B cell (primary cell): Measurements from ENCODE around the gene ZFR2. TPM values are rescaled to one million over a fixed set of nuclear protein-coding genes. Genes with fewer than 3 reads are reported as not detected.

ENCODE experiments used
- ATAC-seq: fragments of 200-7000 bp; cut with Tn5 transposase; one replicate; pipeline ENCODE4 v1.10.0; 2021; ENCODE audit warnings: low read depth, mild to moderate bottlenecking, moderate number of reproducible peaks, moderate library complexity
- CTCF ChIA-PET: fragments of 350-600 bp; sonication (Branson Sonifier 250); formaldehyde crosslinking; loops from one replicate; lab custom pipeline; 2021; ENCODE audit warnings: antibody characterized with exemption, inconsistent platforms; lab: Charles Lee
- POLR2A ChIA-PET: fragments of 350-600 bp; sonication (Branson Sonifier 250); formaldehyde crosslinking; loops from one replicate; lab custom pipeline; 2021; ENCODE audit warnings: antibody characterized with exemption; lab: Charles Lee
- DNase-seq: peaks from one replicate; pipeline ENCODE4 v3.0.0; 2013
- H2AFZ ChIP-seq: 2 replicates; pipeline ENCODE4 v1.6.1; 2012; ENCODE audit warnings: mild to moderate bottlenecking, low read depth, low read length; ENCODE audit not compliant: insufficient read depth, poor library complexity, severe bottlenecking
- H3K27ac ChIP-seq, 2 donors: 1 replicate in 1 of 2; 2 replicates in 1 of 2; pipeline ENCODE4 v1.5.1; 2012 to 2013; ENCODE audit warnings: low read length in 2 of 2, mild to moderate bottlenecking in 2 of 2, moderate library complexity in 1 of 2
- H3K27me3 ChIP-seq, 4 experiments: fragments of 200-600 bp in 1 of 4; sonication (generic) in 1 of 4; replicated peaks in 1 of 4; 1 replicate in 2 of 4; 2 replicates in 2 of 4; pipeline versions ENCODE4 v1.6.1 to v1.7.0; 2013 to 2016; ENCODE audit warnings: low read length in 3 of 4, mild to moderate bottlenecking in 2 of 4, mixed read lengths in 1 of 4, moderate library complexity in 1 of 4; ENCODE audit not compliant: insufficient read depth in 4 of 4, control insufficient read depth in 3 of 4; ENCODE audit errors: control extremely low read depth in 1 of 4
- H3K36me3 ChIP-seq, 2 experiments: replicated peaks in 1 of 2; 1 replicate in 1 of 2; 2 replicates in 1 of 2; pipeline versions ENCODE4 v1.6.1 to v1.7.1; 2013; ENCODE audit warnings: low read length in 1 of 2; ENCODE audit not compliant: insufficient read depth in 2 of 2, control insufficient read depth in 1 of 2; ENCODE audit errors: control extremely low read depth in 1 of 2, extremely low read depth in 1 of 2
- H3K4me1 ChIP-seq, 2 donors: fragments of 200-600 bp in 1 of 2; sonication (generic) in 1 of 2; 1 replicate in 1 of 2; 2 replicates in 1 of 2; pipeline versions ENCODE4 v1.5.1 to v1.6.1; 2013 to 2017; ENCODE audit warnings: low read length in 2 of 2; ENCODE audit not compliant: control insufficient read depth in 2 of 2, insufficient read depth in 2 of 2
- H3K4me2 ChIP-seq: replicated peaks from 2 replicates; pipeline ENCODE3; 2012; ENCODE audit warnings: mild to moderate bottlenecking, low read depth, low read length; ENCODE audit not compliant: poor library complexity, severe bottlenecking
- H3K4me3 ChIP-seq, 5 experiments: fragments of 200-600 bp in 1 of 5; sonication (generic) in 1 of 5; 1 replicate in 3 of 5; 2 replicates in 2 of 5; pipeline versions ENCODE4 v1.5.1 to v1.7.0; 2011 to 2016; ENCODE audit warnings: low read length in 4 of 5, mild to moderate bottlenecking in 4 of 5, low read depth in 2 of 5, control low read depth in 1 of 5, moderate library complexity in 1 of 5; ENCODE audit not compliant: insufficient read depth in 1 of 5; ENCODE audit errors: control extremely low read depth in 1 of 5, extremely low read depth in 1 of 5
- H3K79me2 ChIP-seq: fragments of 200-600 bp; sonication (generic); one replicate; pipeline ENCODE4 v1.6.0; 2016; ENCODE audit warnings: low read length; ENCODE audit not compliant: control insufficient read depth, insufficient read depth
- H3K9ac ChIP-seq: fragments of 200-600 bp; sonication (generic); 2 replicates; pipeline ENCODE4 v1.6.1; 2017; ENCODE audit warnings: mild to moderate bottlenecking, low read length, moderate library complexity
- H3K9me3 ChIP-seq, 3 donors: one replicate each; pipeline versions ENCODE4 v1.6.1 to v1.7.1; 2013; ENCODE audit warnings: low read length in 2 of 3; ENCODE audit not compliant: control insufficient read depth in 2 of 3, insufficient read depth in 1 of 3; ENCODE audit errors: control extremely low read depth in 1 of 3
- H4K20me1 ChIP-seq: 2 replicates; pipeline ENCODE4 v1.6.0; 2012; ENCODE audit warnings: mild to moderate bottlenecking, low read length; ENCODE audit not compliant: insufficient read depth, control insufficient read depth, poor library complexity, severe bottlenecking
- H3K27ac Mint-ChIP-seq: one replicate; pipeline ENCODE4 v1.8.0; 2021; ENCODE audit warnings: mixed read lengths
- H3K27me3 Mint-ChIP-seq: one replicate; pipeline ENCODE4 v1.8.0; 2021; ENCODE audit warnings: mixed read lengths
- H3K4me1 Mint-ChIP-seq: one replicate; pipeline ENCODE4 v1.8.0; 2021; ENCODE audit warnings: mixed read lengths
- H3K4me3 Mint-ChIP-seq: one replicate; pipeline ENCODE4 v1.8.0; 2021; ENCODE audit warnings: mixed read lengths
- H3K9me3 Mint-ChIP-seq: one replicate; pipeline ENCODE4 v1.8.0; 2022; ENCODE audit warnings: mixed read lengths; ENCODE audit not compliant: insufficient read depth
- EZH2 ChIP-seq: IDR thresholded peaks from 2 replicates; pipeline ENCODE4 v1.6.1; 2012; ENCODE audit warnings: borderline replicate concordance, low read depth, mild to moderate bottlenecking, moderate library complexity, low read length; ENCODE audit not compliant: insufficient read depth, poor library complexity, severe bottlenecking
- WGBS: methylation state at CpG from one replicate; pipeline ENCODE4 v1.1.5; 2013; ENCODE audit warnings: missing lambda C conversion rate; ENCODE audit not compliant: insufficient coverage; 5-methylcytosine and 5-hydroxymethylcytosine counted together
- intact Hi-C: fragments of 100-400 bp; cut with micrococcal nuclease; formaldehyde crosslinking; loops from one replicate; pipeline ENCODE4 v1.10.0; 2022
- polyA plus RNA-seq: library from polyadenylated mRNA; depleted of rRNA; stranded (reverse); fragments of >200 nt; gene quantifications from 2 replicates; pipeline ENCODE4 v1.2.3, GENCODE V29; 2012
- total RNA-seq, 2 donors: library from RNA; stranded (reverse); fragments of 120-200 nt in 1 of 2; gene quantifications; 1 replicate in 1 of 2; 2 replicates in 1 of 2; pipeline versions ENCODE4 v1.2.3 to v1.2.4, GENCODE V29; 2013 to 2022
- TF ChIP-seq, protein P1 (sequence below): fragments of 200-600 bp; IDR thresholded peaks from one replicate; pipeline ENCODE4 v1.8.0; 2022; ENCODE audit warnings: antibody characterized with exemption, mild to moderate bottlenecking

The ZFR2 gene
- total and polyA plus RNA-seq, 2 donors (not counting 1 experiment from before 2014, with no cell fraction given) = 0.36 to 0.39 TPM

DNA sequence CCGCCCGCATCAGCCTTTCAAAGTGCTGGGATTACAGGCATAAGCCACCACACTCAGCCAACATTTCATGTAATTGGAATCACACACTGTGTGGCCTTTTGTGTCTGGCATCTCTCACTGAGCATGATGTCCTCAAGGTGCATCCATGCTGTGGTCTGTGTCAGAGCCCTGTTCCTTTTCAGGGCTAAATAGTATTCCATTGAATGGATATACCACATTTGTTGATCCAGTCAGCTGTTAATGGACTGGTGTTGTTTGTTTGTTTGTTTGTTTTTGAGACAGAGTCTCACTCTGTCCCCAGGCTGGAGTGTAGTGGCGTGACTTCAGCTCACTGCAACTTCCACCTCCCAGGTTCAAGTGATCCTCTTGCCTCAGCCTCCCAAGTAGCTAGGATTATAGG lies 29.6 kb upstream of the ZFR2 start:
- Mint-ChIP-seq H3K27ac (no peak overlapping the region), H3K27me3 (peaks cover 9% of the 10 kb centered on the region), H3K4me1 (no peaks in the 10 kb centered on the region), H3K9me3 (no peaks in the 10 kb centered on the region), H3K4me3 (no peak overlapping the region)
- no peak for DNase-seq
- Histone ChIP-seq H3K27me3 (peaks cover 0 to 4% (median 0%) of the 10 kb centered on the region in 4 experiments), H3K4me2 (no peak overlapping the region), H4K20me1 (no peaks in the 10 kb centered on the region), H3K4me1 (no peaks in the 10 kb centered on the region), H3K9ac (no peak overlapping the region), H3K36me3 (no peaks in the 10 kb centered on the region), H3K4me3 (no peak overlapping the region), H3K9me3 (peaks cover 0 to 20% (median 4%) of the 10 kb centered on the region in 3 donors), H3K79me2 (no peaks in the 10 kb centered on the region), H2AFZ (no peak overlapping the region), H3K27ac (no peak overlapping the region)
- ChIA-PET CTCF (no interaction called here), POLR2A (no interaction called here)
- ATAC-seq = no peak
- intact Hi-C loops = no loop called here
- TF ChIP-seq, protein P1, sequence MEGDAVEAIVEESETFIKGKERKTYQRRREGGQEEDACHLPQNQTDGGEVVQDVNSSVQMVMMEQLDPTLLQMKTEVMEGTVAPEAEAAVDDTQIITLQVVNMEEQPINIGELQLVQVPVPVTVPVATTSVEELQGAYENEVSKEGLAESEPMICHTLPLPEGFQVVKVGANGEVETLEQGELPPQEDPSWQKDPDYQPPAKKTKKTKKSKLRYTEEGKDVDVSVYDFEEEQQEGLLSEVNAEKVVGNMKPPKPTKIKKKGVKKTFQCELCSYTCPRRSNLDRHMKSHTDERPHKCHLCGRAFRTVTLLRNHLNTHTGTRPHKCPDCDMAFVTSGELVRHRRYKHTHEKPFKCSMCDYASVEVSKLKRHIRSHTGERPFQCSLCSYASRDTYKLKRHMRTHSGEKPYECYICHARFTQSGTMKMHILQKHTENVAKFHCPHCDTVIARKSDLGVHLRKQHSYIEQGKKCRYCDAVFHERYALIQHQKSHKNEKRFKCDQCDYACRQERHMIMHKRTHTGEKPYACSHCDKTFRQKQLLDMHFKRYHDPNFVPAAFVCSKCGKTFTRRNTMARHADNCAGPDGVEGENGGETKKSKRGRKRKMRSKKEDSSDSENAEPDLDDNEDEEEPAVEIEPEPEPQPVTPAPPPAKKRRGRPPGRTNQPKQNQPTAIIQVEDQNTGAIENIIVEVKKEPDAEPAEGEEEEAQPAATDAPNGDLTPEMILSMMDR = no peak
- no peak for TF ChIP-seq EZH2
- WGBS = 100% methylated on average over 2 of the region's 3 CpGs

DNA sequence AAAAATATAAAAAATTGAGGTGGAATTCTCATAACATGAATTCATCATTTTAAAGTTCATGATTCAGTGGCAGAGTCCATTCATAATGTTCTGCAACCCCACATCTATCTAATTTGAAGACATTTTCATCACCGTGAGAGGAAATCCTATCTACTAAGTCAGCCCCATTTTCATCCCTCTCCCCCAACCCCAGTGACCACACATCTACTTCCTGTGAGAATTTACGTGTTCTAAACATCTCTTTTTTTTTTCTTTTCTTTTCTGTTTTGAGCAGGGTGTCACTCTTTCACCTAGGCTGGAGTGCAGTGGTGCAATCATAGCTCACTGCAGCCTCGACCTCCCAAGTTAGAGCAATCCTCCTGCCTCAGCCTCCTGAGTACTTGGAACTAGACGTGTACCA lies 29.1 kb upstream of the ZFR2 start:
- CTCF ChIA-PET = no interaction called here
- no peak overlapping the region for H3K4me2 ChIP-seq
- POLR2A ChIA-PET = no interaction called here
- Mint-ChIP-seq H3K4me1 (no peaks in the 10 kb centered on the region), H3K27me3 (peaks cover 9% of the 10 kb centered on the region), H3K4me3 (no peak overlapping the region), H3K9me3 (no peaks in the 10 kb centered on the region), H3K27ac (no peak overlapping the region)
- TF ChIP-seq, protein P1 = no peak
- TF ChIP-seq EZH2 = no peak
- no peak overlapping the region for H3K4me3 ChIP-seq
- H4K20me1 ChIP-seq = no peaks in the 10 kb centered on the region
- DNase-seq = no peak
- H3K79me2 ChIP-seq = no peaks in the 10 kb centered on the region
- ATAC-seq = no peak
- WGBS = 6% methylated on average over 2 of the region's 4 CpGs
- no peak overlapping the region for H3K27ac ChIP-seq
- H2AFZ ChIP-seq = no peak overlapping the region
- peaks cover 0 to 20% (median 4%) of the 10 kb centered on the region in 3 donors for H3K9me3 ChIP-seq
- no peak overlapping the region for H3K9ac ChIP-seq
- no peaks in the 10 kb centered on the region for H3K4me1 ChIP-seq
- H3K36me3 ChIP-seq = no peaks in the 10 kb centered on the region
- peaks cover 0 to 4% (median 0%) of the 10 kb centered on the region in 4 experiments for H3K27me3 ChIP-seq
- intact Hi-C loops = no loop called here
